Aorta (tissue), 4 donors: ENCODE data around the gene LRRC71. TPM values are rescaled to one million over a fixed set of nuclear protein-coding genes. Genes with fewer than 3 reads are reported as not detected.

Source experiments
- microRNA-seq, 2 donors: library from miRNA; unstranded; fragments of <30 nt; microRNA quantifications; one replicate each; pipeline ENCODE4 v1.2.0, GENCODE V29; 2020
- polyA plus RNA-seq, 2 donors: library from polyadenylated mRNA; stranded (reverse); fragments of 200-250 nt; gene quantifications; one replicate each; pipeline ENCODE4 v1.2.3, GENCODE V29; 2013
- total RNA-seq, 2 donors: library from RNA; stranded (reverse); fragmentation: NEBNext Ultra II Directional; extraction: Animal tissue kit (Norgen Biotek cat#: 25700); gene quantifications; one replicate each; pipeline ENCODE4 v1.2.1, GENCODE V29; 2021
- donor health status: healthy with polysubstance abuse.
- donor health status: Bipolar disorder and iron deficiency.
- donor health status: DM: no; HTN: no; CAD: no.
- donor health status: DM: yes; HTN: yes; CAD: no.

Gene LRRC71
- total and polyA plus RNA-seq, 4 donors: 0.42 to 2.4 (median 1.3) TPM; not detected in 1

Small RNA genes within 50 kb of the gene (microRNA-seq; reads per million reads assigned to microRNA genes)
- gene MIR765: 0 to 1.2 reads per million in 2 donors

Other genes with a start within 250 kb of the LRRC71 start
- gene NES, start 243.2 kb upstream of the LRRC71 start, total RNA-seq: 10 to 100 TPM; 47.9 to 57.2 TPM
- 1 to 10 TPM; 5.5 to 8.0 TPM for gene NES, start 243.2 kb upstream of the LRRC71 start, polyA plus RNA-seq
- gene CRABP2, start 215.0 kb upstream of the LRRC71 start, total RNA-seq: 10 to 100 TPM in 1 of 2 donors, 1 to 10 TPM in 1; 3.8 to 34.4 TPM
- 1 to 10 TPM; 6.5 to 7.8 TPM for gene CRABP2, start 215.0 kb upstream of the LRRC71 start, polyA plus RNA-seq
- gene METTL25B, start 192.2 kb upstream of the LRRC71 start, total RNA-seq: 10 to 100 TPM; 20.7 to 33.6 TPM
- gene METTL25B, start 192.2 kb upstream of the LRRC71 start, polyA plus RNA-seq: 10 to 100 TPM; 24.2 to 46.2 TPM
- 10 to 100 TPM; 20.6 to 26.9 TPM for gene ISG20L2, start 191.9 kb upstream of the LRRC71 start, total RNA-seq
- 10 to 100 TPM; 11.7 to 20.2 TPM for gene ISG20L2, start 191.9 kb upstream of the LRRC71 start, polyA plus RNA-seq
- gene MRPL24, start 179.5 kb upstream of the LRRC71 start, total RNA-seq: 10 to 100 TPM; 44.0 to 46.1 TPM
- 10 to 100 TPM; 68.5 to 73.1 TPM for gene MRPL24, start 179.5 kb upstream of the LRRC71 start, polyA plus RNA-seq
- gene HDGF, start 169.0 kb upstream of the LRRC71 start, total RNA-seq: 100 to 1,000 TPM; 106 to 135 TPM
- 100 to 1,000 TPM in 1 of 2 donors, 10 to 100 TPM in 1; 94.9 to 126 TPM for gene HDGF, start 169.0 kb upstream of the LRRC71 start, polyA plus RNA-seq
- gene PRCC, start 153.1 kb upstream of the LRRC71 start, total RNA-seq: 10 to 100 TPM; 41.0 to 50.2 TPM
- gene PRCC, start 153.1 kb upstream of the LRRC71 start, polyA plus RNA-seq: 10 to 100 TPM; 17.2 to 43.5 TPM
- gene SH2D2A, start 103.8 kb upstream of the LRRC71 start, total RNA-seq: 1 to 10 TPM; 2.7 to 2.9 TPM
- gene SH2D2A, start 103.8 kb upstream of the LRRC71 start, polyA plus RNA-seq: under 1 TPM in 1 of 2 donors, not detected in 1; 0.38 TPM
- under 1 TPM in 1 of 2 donors, not detected in 1; 0.51 TPM for gene INSRR, start 61.5 kb upstream of the LRRC71 start, total RNA-seq
- gene INSRR, start 61.5 kb upstream of the LRRC71 start, polyA plus RNA-seq: not detected
- 1 to 10 TPM; 1.2 to 3.5 TPM for gene NTRK1, start 59.8 kb upstream of the LRRC71 start, total RNA-seq
- under 1 TPM; 0.50 to 0.56 TPM for gene NTRK1, start 59.8 kb upstream of the LRRC71 start, polyA plus RNA-seq
- 10 to 100 TPM; 17.4 to 32.9 TPM for gene PEAR1, start 26.9 kb upstream of the LRRC71 start, total RNA-seq
- 10 to 100 TPM in 1 of 2 donors, 1 to 10 TPM in 1; 5.6 to 46.6 TPM for gene PEAR1, start 26.9 kb upstream of the LRRC71 start, polyA plus RNA-seq
- 10 to 100 TPM; 33.0 to 47.8 TPM for gene ARHGEF11, start 125.1 kb downstream of the LRRC71 start, total RNA-seq
- gene ARHGEF11, start 125.1 kb downstream of the LRRC71 start, polyA plus RNA-seq: 10 to 100 TPM in 1 of 2 donors, 1 to 10 TPM in 1; 9.3 to 16.2 TPM
- gene ETV3L, start 179.2 kb downstream of the LRRC71 start, total RNA-seq: not detected
- not detected for gene ETV3L, start 179.2 kb downstream of the LRRC71 start, polyA plus RNA-seq
- 10 to 100 TPM; 29.1 to 33.6 TPM for gene ETV3, start 217.8 kb downstream of the LRRC71 start, total RNA-seq
- 10 to 100 TPM in 1 of 2 donors, 1 to 10 TPM in 1; 6.6 to 15.3 TPM for gene ETV3, start 217.8 kb downstream of the LRRC71 start, polyA plus RNA-seq